ENCODE data around the gene AVPR2.

Gene AVPR2

GRCh38 chrX:153953892-153954557, 49.6 kb downstream of the AVPR2 start:
- no peak for DNase-seq

- no peak for DNase-seq
Observed at GRCh38 chrX:153954558-153955227, 50.2 kb downstream of the AVPR2 start.

DNA sequence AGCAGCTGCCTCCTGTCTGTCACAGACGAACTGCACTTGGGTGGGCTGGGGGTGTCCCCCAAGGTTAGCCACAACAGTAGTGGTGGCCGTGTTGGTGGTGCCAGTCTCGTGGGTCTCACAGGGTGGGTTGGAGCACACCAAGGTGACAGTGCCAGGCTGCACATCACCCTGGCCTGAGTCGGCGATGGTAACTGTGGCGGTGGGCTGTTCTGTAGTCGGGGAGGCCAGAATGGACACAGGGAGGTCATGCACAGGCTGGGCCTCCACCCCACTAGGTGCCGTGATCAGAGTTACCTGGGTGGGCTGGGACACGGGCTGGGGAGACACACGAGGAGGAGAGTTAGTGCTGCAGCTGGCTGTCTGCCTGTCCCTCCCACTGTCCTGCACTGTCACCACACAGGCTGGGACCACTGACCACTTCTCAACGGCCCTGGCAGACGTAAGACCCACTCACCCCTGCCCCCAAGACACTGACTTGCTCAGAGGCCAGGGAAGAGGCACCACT, 50.8 kb downstream of the AVPR2 start:
- no peak for DNase-seq

DNA sequence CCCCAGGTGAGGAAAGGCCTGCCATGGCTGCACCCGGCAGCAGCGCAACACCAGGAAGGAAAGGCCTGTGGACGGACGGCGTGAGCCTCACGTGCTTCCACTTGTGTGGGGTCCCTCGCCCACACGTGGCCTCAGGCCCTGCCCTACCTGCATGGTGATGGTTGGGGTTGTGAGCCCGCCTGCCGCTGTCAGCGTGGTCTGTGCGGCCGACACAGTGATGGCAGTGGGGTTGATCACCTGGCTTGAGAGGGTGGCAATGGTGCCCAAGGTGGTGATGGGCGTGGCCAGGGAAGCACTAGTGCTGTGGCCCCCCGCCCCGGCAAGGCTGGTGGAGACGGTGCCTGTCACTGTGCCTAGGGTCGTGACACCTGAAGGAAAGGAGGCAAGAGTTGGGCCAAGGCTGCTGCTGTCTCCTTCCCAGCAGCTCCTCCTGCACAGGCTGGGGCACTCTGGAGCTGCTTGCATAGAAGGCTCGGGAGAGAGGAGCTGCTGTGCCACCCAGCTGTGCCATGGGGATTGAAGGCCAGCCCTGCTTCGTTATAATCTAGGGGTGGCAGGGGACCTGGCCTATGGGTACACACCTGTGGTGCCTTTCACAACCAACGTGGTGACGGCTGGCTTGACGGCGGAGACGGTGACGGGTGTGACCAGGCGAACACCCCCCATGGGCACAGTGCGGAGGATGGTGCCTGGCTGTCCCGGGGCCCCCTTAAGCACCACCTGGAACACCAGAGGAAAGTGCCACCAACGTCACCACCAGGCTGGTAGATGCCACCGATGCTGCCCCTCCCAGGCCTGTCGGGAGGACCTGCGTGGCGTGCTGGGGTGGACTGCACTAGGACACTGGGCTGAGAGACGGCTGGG, 51.8 kb downstream of the AVPR2 start:
- DNase-seq, result peak in 1 of 2 donors; percentile 9
